SKM-1 (cell line): ENCODE measurements around the gene ATXN7.

Experiments used
- DNase-seq: peaks from one replicate; lab custom pipeline; 2025; ENCODE audit not compliant: unreplicated experiment; lab: John Stamatoyannopoulos, UW

Gene ATXN7

GRCh38 chr3:63905731-63906620, 42.3 kb downstream of the ATXN7 start:
- no peak for DNase-seq

- DNase-seq = no peak
Measured at GRCh38 chr3:63908081-63908736, 44.5 kb downstream of the ATXN7 start.

- no peak for DNase-seq
Measured at GRCh38 chr3:63908776-63909175, 45.1 kb downstream of the ATXN7 start.

GRCh38 chr3:63909431-63909830, 45.8 kb downstream of the ATXN7 start:
- no peak for DNase-seq

GRCh38 chr3:63910001-63910400, 46.3 kb downstream of the ATXN7 start:
- DNase-seq = no peak

GRCh38 chr3:63910891-63911290, 47.2 kb downstream of the ATXN7 start:
- DNase-seq = no peak

- no peak for DNase-seq
Measured at GRCh38 chr3:63911509-63911872, 47.8 kb downstream of the ATXN7 start.

GRCh38 chr3:63911873-63912767, 48.5 kb downstream of the ATXN7 start, which contains the start of gene SCAANT1:
TSS of gene SCAANT1 (minus strand) at chr3:63912383.
- peak; percentile 70 for DNase-seq

GRCh38 chr3:63912768-63913588, 49.3 kb downstream of the ATXN7 start:
- no peak for DNase-seq

- no peak for DNase-seq
Measured at GRCh38 chr3:63914312-63914711, 50.6 kb downstream of the ATXN7 start.

- DNase-seq = no peak
Measured at GRCh38 chr3:63918321-63918720, 54.7 kb downstream of the ATXN7 start.

GRCh38 chr3:63920001-63920400, 56.3 kb downstream of the ATXN7 start:
- DNase-seq = no peak

GRCh38 chr3:63921741-63922482, 58.2 kb downstream of the ATXN7 start:
- DNase-seq = peak; percentile 81

GRCh38 chr3:63922491-63923199, 59.0 kb downstream of the ATXN7 start:
- DNase-seq = no peak

- no peak for DNase-seq
Measured at GRCh38 chr3:63926309-63926708, 62.6 kb downstream of the ATXN7 start.

GRCh38 chr3:63927422-63928280, 64.0 kb downstream of the ATXN7 start:
- DNase-seq = no peak

GRCh38 chr3:63931290-63931689, 67.6 kb downstream of the ATXN7 start:
- DNase-seq = no peak

- no peak for DNase-seq
Measured at GRCh38 chr3:63932509-63933212, 69.0 kb downstream of the ATXN7 start.
